CD4-positive, alpha-beta T cell (primary cell): Measurements from ENCODE around the gene PLCL1. TPM values are rescaled to one million over a fixed set of nuclear protein-coding genes. Genes with fewer than 3 reads are reported as not detected.

Experiments
- ATAC-seq: fragments of 200-7000 bp; cut with Tn5 transposase; one replicate; pipeline ENCODE4 v1.10.0; 2022; ENCODE audit warnings: mild to moderate bottlenecking; ENCODE audit not compliant: poor library complexity
- CTCF ChIA-PET: fragments of 350-600 bp; sonication (Branson Sonifier 250); formaldehyde crosslinking; loops from one replicate; lab custom pipeline; 2021; ENCODE audit warnings: antibody characterized with exemption, inconsistent platforms; lab: Charles Lee
- POLR2A ChIA-PET: fragments of 350-600 bp; sonication (Branson Sonifier 250); formaldehyde crosslinking; loops from one replicate; lab custom pipeline; 2021; ENCODE audit warnings: antibody characterized with exemption, inconsistent platforms; lab: Charles Lee
- DNase-seq, 14 experiments: peaks; one replicate each; pipeline ENCODE4 v3.0.0-alpha.2; 2013 to 2020; ENCODE audit warnings: mixed read lengths in 2 of 14
- H3K27ac ChIP-seq, 2 donors: one replicate each; pipeline versions ENCODE4 v1.5.1 to v1.7.0; 2013; ENCODE audit warnings: low read length in 2 of 2, low read depth in 1 of 2, mild to moderate bottlenecking in 1 of 2
- H3K27me3 ChIP-seq, 2 experiments: 1 replicate in 1 of 2; 2 replicates in 1 of 2; pipeline versions ENCODE4 v1.6.1 to v1.7.0; 2013; ENCODE audit warnings: low read length in 2 of 2, control low read depth in 1 of 2, mild to moderate bottlenecking in 1 of 2, moderate library complexity in 1 of 2; ENCODE audit not compliant: insufficient read depth in 2 of 2, control insufficient read depth in 1 of 2
- H3K36me3 ChIP-seq: one replicate; pipeline ENCODE4 v1.6.1; 2013; ENCODE audit warnings: low read length, control low read depth; ENCODE audit not compliant: insufficient read depth
- H3K4me1 ChIP-seq: one replicate; pipeline ENCODE4 v1.6.1; 2013; ENCODE audit warnings: low read length, control low read depth; ENCODE audit not compliant: insufficient read depth
- H3K4me3 ChIP-seq: one replicate; pipeline ENCODE4 v1.5.1; 2013; ENCODE audit warnings: mild to moderate bottlenecking, low read length, moderate library complexity
- H3K9me3 ChIP-seq, 2 experiments: 1 replicate in 1 of 2; 2 replicates in 1 of 2; pipeline versions ENCODE4 v1.6.1 to v1.7.0; 2013; ENCODE audit warnings: low read length in 2 of 2, mild to moderate bottlenecking in 2 of 2, control low read depth in 1 of 2, moderate library complexity in 1 of 2; ENCODE audit not compliant: control insufficient read depth in 1 of 2, insufficient read depth in 1 of 2
- H3K27ac Mint-ChIP-seq: one replicate; pipeline ENCODE4 v1.8.0; 2020; ENCODE audit warnings: mixed read lengths
- H3K27me3 Mint-ChIP-seq: one replicate; pipeline ENCODE4 v1.8.0; 2021; ENCODE audit warnings: mixed read lengths
- H3K36me3 Mint-ChIP-seq: one replicate; pipeline ENCODE4 v1.8.0; 2021; ENCODE audit warnings: low read depth, mixed read lengths
- H3K4me1 Mint-ChIP-seq: one replicate; pipeline ENCODE4 v1.8.0; 2021; ENCODE audit warnings: low read depth, mixed read lengths
- H3K4me3 Mint-ChIP-seq: one replicate; pipeline ENCODE4 v1.8.0; 2020; ENCODE audit warnings: mild to moderate bottlenecking, mixed read lengths
- H3K9me3 Mint-ChIP-seq: one replicate; pipeline ENCODE4 v1.8.0; 2020; ENCODE audit warnings: mixed read lengths
- intact Hi-C, 2 experiments: fragments of 100-400 bp; cut with DNase I in 1 of 2; cut with micrococcal nuclease in 1 of 2; formaldehyde crosslinking; loops; one replicate each; pipeline versions ENCODE4 v1.15.1 to v1.9.0; 2023 to 2025; cut with DNase I, micrococcal nuclease
- total RNA-seq, 174 experiments: library from RNA in 2 of 174; stranded (reverse) in 2 of 174; gene quantifications; one replicate each; pipeline ENCODE4 v1.2.3 and lab custom pipeline; 2021 to 2026
- TF ChIP-seq, protein P1 (sequence below): fragments of 200-600 bp; IDR thresholded peaks from one replicate; pipeline ENCODE4 v1.8.0; 2022; ENCODE audit warnings: antibody characterized with exemption, mild to moderate bottlenecking

The PLCL1 gene
- total RNA-seq, 2 experiments from 2014 or later = 27.0 to 28.3 TPM

DNA sequence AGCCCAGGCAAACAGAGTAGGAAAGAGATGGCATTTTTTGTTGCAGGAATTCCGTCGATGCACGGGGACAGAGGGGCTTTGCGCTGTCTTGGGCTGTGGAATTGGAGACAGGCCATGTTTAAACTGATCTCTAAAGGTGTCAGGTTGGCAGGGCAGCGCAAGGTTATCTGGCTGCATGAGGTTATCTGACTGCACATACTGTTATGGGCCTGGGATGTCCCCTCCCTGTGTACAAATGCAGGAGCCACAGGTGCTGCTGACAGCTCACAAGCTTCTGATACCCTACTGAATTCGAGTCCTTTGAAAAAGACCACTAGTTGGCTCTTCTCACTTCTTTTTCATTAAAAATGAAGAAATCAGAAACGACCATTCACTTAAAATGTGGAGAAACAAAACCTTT lies 255.4 kb downstream of the PLCL1 start:
- intact Hi-C loops = loop anchor here in 1 of 2 experiments (5.0 kb wide), 1 partner anchor 233 kb away; no protein-coding TSS in a partner anchor
- no peak for DNase-seq
- Mint-ChIP-seq H3K36me3 (no peaks in the 10 kb centered on the region), H3K4me1 (peaks cover 23% of the 10 kb centered on the region), H3K27ac (no peak overlapping the region), H3K4me3 (no peak overlapping the region), H3K27me3 (no peaks in the 10 kb centered on the region), H3K9me3 (no peaks in the 10 kb centered on the region)
- ChIA-PET CTCF (no interaction called here), POLR2A (no interaction called here)
- ATAC-seq = no peak
- no peaks in the 10 kb centered on the region for H3K36me3 ChIP-seq
- no peaks in the 10 kb centered on the region for H3K27me3 ChIP-seq
- H3K4me1 ChIP-seq = no peaks in the 10 kb centered on the region
- TF ChIP-seq, protein P1, sequence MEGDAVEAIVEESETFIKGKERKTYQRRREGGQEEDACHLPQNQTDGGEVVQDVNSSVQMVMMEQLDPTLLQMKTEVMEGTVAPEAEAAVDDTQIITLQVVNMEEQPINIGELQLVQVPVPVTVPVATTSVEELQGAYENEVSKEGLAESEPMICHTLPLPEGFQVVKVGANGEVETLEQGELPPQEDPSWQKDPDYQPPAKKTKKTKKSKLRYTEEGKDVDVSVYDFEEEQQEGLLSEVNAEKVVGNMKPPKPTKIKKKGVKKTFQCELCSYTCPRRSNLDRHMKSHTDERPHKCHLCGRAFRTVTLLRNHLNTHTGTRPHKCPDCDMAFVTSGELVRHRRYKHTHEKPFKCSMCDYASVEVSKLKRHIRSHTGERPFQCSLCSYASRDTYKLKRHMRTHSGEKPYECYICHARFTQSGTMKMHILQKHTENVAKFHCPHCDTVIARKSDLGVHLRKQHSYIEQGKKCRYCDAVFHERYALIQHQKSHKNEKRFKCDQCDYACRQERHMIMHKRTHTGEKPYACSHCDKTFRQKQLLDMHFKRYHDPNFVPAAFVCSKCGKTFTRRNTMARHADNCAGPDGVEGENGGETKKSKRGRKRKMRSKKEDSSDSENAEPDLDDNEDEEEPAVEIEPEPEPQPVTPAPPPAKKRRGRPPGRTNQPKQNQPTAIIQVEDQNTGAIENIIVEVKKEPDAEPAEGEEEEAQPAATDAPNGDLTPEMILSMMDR = no peak
- no peak overlapping the region for H3K4me3 ChIP-seq
- H3K9me3 ChIP-seq = no peaks in the 10 kb centered on the region
- H3K27ac ChIP-seq = no peak overlapping the region

DNA sequence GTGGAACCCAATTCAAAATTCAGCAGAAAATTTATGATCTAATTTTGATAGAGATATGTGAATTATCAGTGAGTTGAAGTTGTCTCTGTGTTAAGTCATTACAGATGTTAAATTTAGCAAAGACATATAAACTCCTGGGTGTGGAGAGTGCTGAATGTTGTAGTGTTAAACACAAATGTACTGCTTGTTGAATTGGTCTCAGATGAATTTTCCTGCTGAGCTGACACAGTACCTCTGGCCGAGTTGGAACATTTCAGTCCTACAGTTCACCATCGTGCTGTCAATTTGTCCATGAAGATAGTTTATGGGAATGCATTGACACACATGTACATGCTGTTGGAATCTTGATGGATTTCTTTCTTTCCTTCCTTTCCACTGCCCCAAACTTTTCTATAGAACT lies 255.9 kb downstream of the PLCL1 start:
- Histone ChIP-seq H3K4me1 (no peaks in the 10 kb centered on the region), H3K27ac (no peak overlapping the region), H3K27me3 (no peaks in the 10 kb centered on the region), H3K36me3 (no peaks in the 10 kb centered on the region), H3K9me3 (no peaks in the 10 kb centered on the region), H3K4me3 (no peak overlapping the region)
- intact Hi-C loops = no loop called here
- Mint-ChIP-seq H3K4me1 (peaks cover 20% of the 10 kb centered on the region), H3K9me3 (no peaks in the 10 kb centered on the region), H3K36me3 (no peaks in the 10 kb centered on the region), H3K27me3 (no peaks in the 10 kb centered on the region), H3K27ac (no peak overlapping the region), H3K4me3 (no peak overlapping the region)
- ChIA-PET CTCF (no interaction called here), POLR2A (no interaction called here)
- ATAC-seq (no peak), DNase-seq (no peak)
- TF ChIP-seq, protein P1 = no peak

DNA sequence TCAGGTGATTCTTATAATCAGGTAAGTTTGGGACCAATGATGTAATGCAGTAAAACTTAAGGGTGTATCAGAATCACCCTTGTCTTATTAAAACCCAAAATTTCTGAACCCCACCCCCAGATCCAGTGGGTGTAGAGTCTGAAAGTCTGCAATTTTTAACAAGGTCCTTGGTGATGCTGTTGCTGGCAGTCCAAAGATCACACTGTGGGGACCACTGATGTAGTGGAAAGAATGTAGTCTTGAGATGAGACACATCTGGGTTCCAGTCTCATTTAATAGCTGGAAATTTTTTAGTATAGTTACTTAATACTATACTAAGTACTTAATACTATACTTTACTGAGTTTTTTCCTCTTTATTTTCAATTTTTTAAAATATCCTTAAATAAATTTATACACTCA lies 258.4 kb downstream of the PLCL1 start:
- DNase-seq (no peak), ATAC-seq (no peak)
- Histone ChIP-seq H3K36me3 (no peaks in the 10 kb centered on the region), H3K4me1 (no peaks in the 10 kb centered on the region), H3K27ac (no peak overlapping the region), H3K9me3 (no peaks in the 10 kb centered on the region), H3K4me3 (no peak overlapping the region), H3K27me3 (no peaks in the 10 kb centered on the region)
- CTCF ChIA-PET = no interaction called here
- Mint-ChIP-seq H3K27me3 (no peaks in the 10 kb centered on the region), H3K4me1 (peaks cover 20% of the 10 kb centered on the region), H3K4me3 (no peak overlapping the region), H3K27ac (no peak overlapping the region), H3K36me3 (no peaks in the 10 kb centered on the region), H3K9me3 (no peaks in the 10 kb centered on the region)
- TF ChIP-seq, protein P1 = no peak
- intact Hi-C loops = no loop called here
- POLR2A ChIA-PET = no interaction called here
